ENCODE measurements around the gene SNX30. TPM values are rescaled to one million over a fixed set of nuclear protein-coding genes. Genes with fewer than 3 reads are reported as not detected.

The SNX30 gene
- total RNA-seq, 1 experiment from 2014 or later, result 12.7 TPM

- H3K9me2 ChIP-seq (ENCODE audit: insufficient read depth), result no peaks in the 10 kb centered on the region
- TF ChIP-seq SRF (IDR thresholded peaks at IDR 0.05; ENCODE audit: low read depth) (no peak), POLR2AphosphoS5 (IDR thresholded peaks at IDR 0.05; ENCODE audit: low read depth, low read length) (no peak), YY1 (IDR thresholded peaks at IDR 0.05; ENCODE audit: extremely low read depth, insufficient replicate concordance, low read depth, low read length) (no peak), ZNF274 (IDR thresholded peaks at IDR 0.05; ENCODE audit: low read depth, low read length) (no peak), RAD21 (IDR thresholded peaks at IDR 0.05; ENCODE audit: low read depth) (no peak), JUND (IDR thresholded peaks at IDR 0.05) (no peak), EZH2 (IDR thresholded peaks at IDR 0.05) (no peak), EZH2phosphoT487 (IDR thresholded peaks at IDR 0.05; ENCODE audit: borderline replicate concordance) (no peak), ZFX (IDR thresholded peaks at IDR 0.05) (no peak), EGR1 (IDR thresholded peaks at IDR 0.05; ENCODE audit: low read depth) (no peak), CEBPB (IDR thresholded peaks at IDR 0.05; ENCODE audit: low read depth) (no peak), FOSL1 (IDR thresholded peaks at IDR 0.05; ENCODE audit: low read depth) (no peak), POLR2A (IDR thresholded peaks at IDR 0.05; ENCODE audit: borderline replicate concordance, extremely low read depth, insufficient read depth, insufficient read length) (no peak)
- TF ChIP-seq, protein P1, sequence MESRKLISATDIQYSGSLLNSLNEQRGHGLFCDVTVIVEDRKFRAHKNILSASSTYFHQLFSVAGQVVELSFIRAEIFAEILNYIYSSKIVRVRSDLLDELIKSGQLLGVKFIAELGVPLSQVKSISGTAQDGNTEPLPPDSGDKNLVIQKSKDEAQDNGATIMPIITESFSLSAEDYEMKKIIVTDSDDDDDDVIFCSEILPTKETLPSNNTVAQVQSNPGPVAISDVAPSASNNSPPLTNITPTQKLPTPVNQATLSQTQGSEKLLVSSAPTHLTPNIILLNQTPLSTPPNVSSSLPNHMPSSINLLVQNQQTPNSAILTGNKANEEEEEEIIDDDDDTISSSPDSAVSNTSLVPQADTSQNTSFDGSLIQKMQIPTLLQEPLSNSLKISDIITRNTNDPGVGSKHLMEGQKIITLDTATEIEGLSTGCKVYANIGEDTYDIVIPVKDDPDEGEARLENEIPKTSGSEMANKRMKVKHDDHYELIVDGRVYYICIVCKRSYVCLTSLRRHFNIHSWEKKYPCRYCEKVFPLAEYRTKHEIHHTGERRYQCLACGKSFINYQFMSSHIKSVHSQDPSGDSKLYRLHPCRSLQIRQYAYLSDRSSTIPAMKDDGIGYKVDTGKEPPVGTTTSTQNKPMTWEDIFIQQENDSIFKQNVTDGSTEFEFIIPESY (IDR thresholded peaks at IDR 0.05; ENCODE audit: extremely low read depth, insufficient replicate concordance, low read length), result no peak
- TF ChIP-seq, protein P2, sequence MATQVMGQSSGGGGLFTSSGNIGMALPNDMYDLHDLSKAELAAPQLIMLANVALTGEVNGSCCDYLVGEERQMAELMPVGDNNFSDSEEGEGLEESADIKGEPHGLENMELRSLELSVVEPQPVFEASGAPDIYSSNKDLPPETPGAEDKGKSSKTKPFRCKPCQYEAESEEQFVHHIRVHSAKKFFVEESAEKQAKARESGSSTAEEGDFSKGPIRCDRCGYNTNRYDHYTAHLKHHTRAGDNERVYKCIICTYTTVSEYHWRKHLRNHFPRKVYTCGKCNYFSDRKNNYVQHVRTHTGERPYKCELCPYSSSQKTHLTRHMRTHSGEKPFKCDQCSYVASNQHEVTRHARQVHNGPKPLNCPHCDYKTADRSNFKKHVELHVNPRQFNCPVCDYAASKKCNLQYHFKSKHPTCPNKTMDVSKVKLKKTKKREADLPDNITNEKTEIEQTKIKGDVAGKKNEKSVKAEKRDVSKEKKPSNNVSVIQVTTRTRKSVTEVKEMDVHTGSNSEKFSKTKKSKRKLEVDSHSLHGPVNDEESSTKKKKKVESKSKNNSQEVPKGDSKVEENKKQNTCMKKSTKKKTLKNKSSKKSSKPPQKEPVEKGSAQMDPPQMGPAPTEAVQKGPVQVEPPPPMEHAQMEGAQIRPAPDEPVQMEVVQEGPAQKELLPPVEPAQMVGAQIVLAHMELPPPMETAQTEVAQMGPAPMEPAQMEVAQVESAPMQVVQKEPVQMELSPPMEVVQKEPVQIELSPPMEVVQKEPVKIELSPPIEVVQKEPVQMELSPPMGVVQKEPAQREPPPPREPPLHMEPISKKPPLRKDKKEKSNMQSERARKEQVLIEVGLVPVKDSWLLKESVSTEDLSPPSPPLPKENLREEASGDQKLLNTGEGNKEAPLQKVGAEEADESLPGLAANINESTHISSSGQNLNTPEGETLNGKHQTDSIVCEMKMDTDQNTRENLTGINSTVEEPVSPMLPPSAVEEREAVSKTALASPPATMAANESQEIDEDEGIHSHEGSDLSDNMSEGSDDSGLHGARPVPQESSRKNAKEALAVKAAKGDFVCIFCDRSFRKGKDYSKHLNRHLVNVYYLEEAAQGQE (IDR thresholded peaks at IDR 0.05; ENCODE audit: low read depth), result no peak
- TF ChIP-seq, protein P3, sequence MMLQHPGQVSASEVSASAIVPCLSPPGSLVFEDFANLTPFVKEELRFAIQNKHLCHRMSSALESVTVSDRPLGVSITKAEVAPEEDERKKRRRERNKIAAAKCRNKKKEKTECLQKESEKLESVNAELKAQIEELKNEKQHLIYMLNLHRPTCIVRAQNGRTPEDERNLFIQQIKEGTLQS (IDR thresholded peaks at IDR 0.05), result no peak
- H3K27me3 ChIP-seq (ENCODE audit: insufficient read depth, low read length), result no peaks in the 10 kb centered on the region
- H3K4me2 ChIP-seq (ENCODE audit: low read length), result no peak overlapping the region
- H3K9ac ChIP-seq (ENCODE audit: low read length), result no peak overlapping the region
- ATAC-seq (no peak), DNase-seq (ENCODE audit: low read depth, low spot score) (no peak)
- no TSS peak for BruUV-seq (replicated peaks)
- H3K4me1 ChIP-seq (ENCODE audit: control insufficient read depth in 1 of 2, insufficient read depth in 2 of 2, low read length in 2 of 2), result peaks cover 0 to under 1% of the 10 kb centered on the region in 2 experiments; a peak in 1 of 4 replicates
- no peaks in the 10 kb centered on the region for H3K36me3 ChIP-seq (ENCODE audit: control insufficient read depth in 1 of 2, insufficient read depth in 2 of 2, low read length in 2 of 2)
- no peaks in the 10 kb centered on the region for H4K20me1 ChIP-seq (ENCODE audit: insufficient read depth)
- H3K4me3 ChIP-seq (replicated peaks in 1 of 2; ENCODE audit: low read depth in 1 of 2, low read length in 2 of 2), result no peak overlapping the region
- H3K27ac ChIP-seq (ENCODE audit: low read depth, low read length), result no peak overlapping the region
- intact Hi-C loops (cut with micrococcal nuclease), result no loop called here
- ChIA-PET RAD21 (ENCODE audit: low non-redundant PET in 1 of 2, low total read pairs in 2 of 2, uncharacterized antibody in 2 of 2, unreplicated experiment in 2 of 2) (no interaction called here), CTCF (no interaction called here), POLR2A (no interaction called here)
- H3K79me2 ChIP-seq (ENCODE audit: insufficient read depth, low read length), result no peaks in the 10 kb centered on the region
- H2AFZ ChIP-seq (ENCODE audit: low read depth, low read length, poor library complexity, severe bottlenecking), result no peak overlapping the region
- H3K9me3 ChIP-seq (ENCODE audit: control insufficient read depth in 1 of 2, insufficient read depth in 1 of 2, low read depth in 1 of 2, low read length in 2 of 2), result no peaks in the 10 kb centered on the region
These were observed 88.8 kb downstream of the SNX30 start for GRCh38 chr9:112839331-112839730.
